WTC11 (cell line): ENCODE data around the gene ITGA2. TPM values are rescaled to one million over a fixed set of nuclear protein-coding genes. Genes with fewer than 3 reads are reported as not detected.

ENCODE experiments used
- ATAC-seq: fragments of 200-7000 bp; cut with Tn5 transposase; 2 replicates; pipeline ENCODE4 v1.10.0; 2021; ENCODE audit warnings: mild to moderate bottlenecking, moderate library complexity
- CTCF ChIA-PET: fragments of 300-600 bp; sonication (Branson Sonifier 250); formaldehyde crosslinking; loops from one replicate; lab custom pipeline; 2021; ENCODE audit warnings: antibody characterized with exemption; lab: Charles Lee
- POLR2A ChIA-PET: fragments of 350-600 bp; sonication (Branson Sonifier 250); formaldehyde crosslinking; loops from one replicate; lab custom pipeline; 2021; ENCODE audit warnings: antibody characterized with exemption; lab: Charles Lee
- DNase-seq: peaks from one replicate; pipeline ENCODE4 v3.0.0; 2021; ENCODE audit warnings: low spot score
- H3K27ac Mint-ChIP-seq: 2 replicates; pipeline ENCODE4 v1.8.0; 2021; ENCODE audit warnings: mixed read lengths
- H3K27me3 Mint-ChIP-seq: 2 replicates; pipeline ENCODE4 v1.8.0; 2021; ENCODE audit warnings: low read depth, mild to moderate bottlenecking, moderate library complexity, mixed read lengths
- H3K36me3 Mint-ChIP-seq: 2 replicates; pipeline ENCODE4 v1.8.0; 2021; ENCODE audit warnings: mixed read lengths
- H3K4me1 Mint-ChIP-seq: 2 replicates; pipeline ENCODE4 v1.8.0; 2022; ENCODE audit warnings: mixed read lengths
- H3K4me3 Mint-ChIP-seq: 2 replicates; pipeline ENCODE4 v1.8.0; 2021; ENCODE audit warnings: mild to moderate bottlenecking, moderate library complexity, mixed read lengths
- H3K9me3 Mint-ChIP-seq: 2 replicates; pipeline ENCODE4 v1.8.0; 2021; ENCODE audit warnings: mixed read lengths
- ATF1 ChIP-seq: sonication (generic); formaldehyde crosslinking; IDR thresholded peaks from 2 replicates; pipeline ENCODE4 v1.8.1; 2023; ENCODE audit warnings: mild to moderate bottlenecking, moderate library complexity, missing genetic modification reagents
- CBFB ChIP-seq: sonication (generic); formaldehyde crosslinking; IDR thresholded peaks from 2 replicates; pipeline ENCODE4 v1.8.1; 2022; ENCODE audit warnings: mild to moderate bottlenecking, low read depth, missing genetic modification reagents
- CREM ChIP-seq: sonication (generic); formaldehyde crosslinking; IDR thresholded peaks from 2 replicates; pipeline ENCODE4 v1.8.1; 2022; ENCODE audit warnings: mild to moderate bottlenecking, missing genetic modification reagents, moderate library complexity
- CTCF ChIP-seq: fragments of 200-600 bp; IDR thresholded peaks from 2 replicates; pipeline ENCODE4 v1.8.0; 2022; ENCODE audit warnings: antibody characterized with exemption
- E2F1 ChIP-seq: sonication (generic); formaldehyde crosslinking; IDR thresholded peaks from 2 replicates; pipeline ENCODE4 v1.8.0; 2022; ENCODE audit warnings: mild to moderate bottlenecking, missing genetic modification reagents
- E2F5 ChIP-seq: sonication (generic); formaldehyde crosslinking; IDR thresholded peaks from 2 replicates; pipeline ENCODE4 v1.8.1; 2022; ENCODE audit warnings: mild to moderate bottlenecking, moderate library complexity, missing genetic modification reagents
- ESRRA ChIP-seq: sonication (generic); formaldehyde crosslinking; IDR thresholded peaks from 2 replicates; pipeline ENCODE4 v1.8.1; 2022; ENCODE audit warnings: mild to moderate bottlenecking, missing genetic modification reagents, borderline replicate concordance
- GABPB1 ChIP-seq: sonication (generic); formaldehyde crosslinking; IDR thresholded peaks from 2 replicates; pipeline ENCODE4 v1.8.1; 2023; ENCODE audit warnings: mild to moderate bottlenecking, missing genetic modification reagents
- MYBL2 ChIP-seq: sonication (generic); formaldehyde crosslinking; IDR thresholded peaks from 2 replicates; pipeline ENCODE4 v1.8.1; 2023; ENCODE audit warnings: mild to moderate bottlenecking, moderate library complexity, missing genetic modification reagents
- PRDM15 ChIP-seq: sonication (generic); formaldehyde crosslinking; IDR thresholded peaks from 2 replicates; pipeline ENCODE4 v1.8.0; 2022; ENCODE audit warnings: missing genetic modification reagents
- PRRX2 ChIP-seq: fragments of 250-450 bp; sonication (Bioruptor Pico); IDR thresholded peaks from 2 replicates; pipeline ENCODE4 v1.8.0; 2021; ENCODE audit warnings: mild to moderate bottlenecking
- TEAD4 ChIP-seq: sonication (generic); formaldehyde crosslinking; IDR thresholded peaks from 2 replicates; pipeline ENCODE4 v1.8.0; 2022; ENCODE audit warnings: mild to moderate bottlenecking, missing genetic modification reagents
- ZBTB43 ChIP-seq: sonication (generic); formaldehyde crosslinking; IDR thresholded peaks from 2 replicates; pipeline ENCODE4 v1.8.1; 2023; ENCODE audit warnings: mild to moderate bottlenecking, missing genetic modification reagents
- ZNF219 ChIP-seq: sonication (generic); formaldehyde crosslinking; IDR thresholded peaks from 2 replicates; pipeline ENCODE4 v1.8.0; 2023; ENCODE audit warnings: missing genetic modification reagents, mild to moderate bottlenecking, borderline replicate concordance
- ZNF263 ChIP-seq: sonication (generic); formaldehyde crosslinking; IDR thresholded peaks from 2 replicates; pipeline ENCODE4 v1.8.1; 2022; ENCODE audit warnings: low read depth, mild to moderate bottlenecking, moderate library complexity, missing genetic modification reagents
- ZNF671 ChIP-seq: fragments of 250-450 bp; sonication (Bioruptor Pico); IDR thresholded peaks from 2 replicates; pipeline ENCODE4 v1.8.0; 2021; ENCODE audit warnings: mild to moderate bottlenecking
- total RNA-seq: library from RNA; stranded (reverse); gene quantifications from 3 replicates; pipeline ENCODE4 v1.2.3, GENCODE V29; 2021
- TF ChIP-seq, protein P1 (sequence below): fragments of 250-450 bp; sonication (Bioruptor Pico); conservative IDR thresholded peaks from 2 replicates; pipeline ENCODE4 v1.9.0; 2021; ENCODE audit warnings: mild to moderate bottlenecking
- TF ChIP-seq, protein P2 (sequence below): sonication (generic); formaldehyde crosslinking; IDR thresholded peaks from 2 replicates; pipeline ENCODE4 v1.8.0; 2023; ENCODE audit warnings: missing genetic modification reagents, mild to moderate bottlenecking, borderline replicate concordance
- TF ChIP-seq, protein P3 (sequence below): fragments of 250-450 bp; sonication (Bioruptor Pico); IDR thresholded peaks from 2 replicates; pipeline ENCODE4 v2.1.2; 2022; ENCODE audit warnings: mild to moderate bottlenecking, moderate library complexity

The ITGA2 gene
- total RNA-seq, 1 experiment from 2014 or later, result 5.5 TPM

- TF ChIP-seq, protein P1, sequence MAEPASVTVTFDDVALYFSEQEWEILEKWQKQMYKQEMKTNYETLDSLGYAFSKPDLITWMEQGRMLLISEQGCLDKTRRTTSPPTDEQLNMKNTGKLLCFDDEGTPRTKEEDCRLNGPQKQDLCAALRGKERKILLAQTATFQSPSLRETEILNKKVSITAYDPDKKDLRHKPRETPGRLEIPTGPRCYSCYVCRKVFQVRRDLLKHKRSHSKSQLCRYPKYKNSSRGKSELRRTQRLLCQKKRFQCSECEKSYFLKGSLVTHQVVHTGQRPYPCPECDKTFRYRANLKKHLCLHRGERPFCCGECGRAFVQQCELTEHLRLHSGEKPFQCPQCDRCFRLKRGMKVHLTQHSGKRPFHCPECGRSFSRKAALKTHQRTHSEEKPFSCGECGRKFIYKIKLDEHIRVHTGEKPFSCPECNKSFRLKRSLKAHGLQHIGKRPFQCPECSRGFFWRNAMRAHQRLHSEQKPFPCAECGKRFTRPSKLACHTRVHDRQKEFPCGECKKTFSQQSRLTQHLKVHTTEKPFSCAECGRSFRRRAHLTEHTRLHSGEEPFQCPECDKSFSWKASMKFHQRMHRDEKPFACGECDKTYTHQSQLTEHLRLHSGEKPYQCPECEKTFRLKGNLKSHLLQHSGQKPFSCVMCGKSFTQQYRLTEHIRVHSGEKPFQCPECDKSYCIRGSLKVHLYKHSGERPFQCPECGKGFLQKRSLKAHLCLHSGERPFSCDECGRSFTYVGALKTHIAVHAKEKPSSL, result no peak
- TF ChIP-seq CTCF, result no peak
- no peak for TF ChIP-seq CREM
- TF ChIP-seq, protein P2, sequence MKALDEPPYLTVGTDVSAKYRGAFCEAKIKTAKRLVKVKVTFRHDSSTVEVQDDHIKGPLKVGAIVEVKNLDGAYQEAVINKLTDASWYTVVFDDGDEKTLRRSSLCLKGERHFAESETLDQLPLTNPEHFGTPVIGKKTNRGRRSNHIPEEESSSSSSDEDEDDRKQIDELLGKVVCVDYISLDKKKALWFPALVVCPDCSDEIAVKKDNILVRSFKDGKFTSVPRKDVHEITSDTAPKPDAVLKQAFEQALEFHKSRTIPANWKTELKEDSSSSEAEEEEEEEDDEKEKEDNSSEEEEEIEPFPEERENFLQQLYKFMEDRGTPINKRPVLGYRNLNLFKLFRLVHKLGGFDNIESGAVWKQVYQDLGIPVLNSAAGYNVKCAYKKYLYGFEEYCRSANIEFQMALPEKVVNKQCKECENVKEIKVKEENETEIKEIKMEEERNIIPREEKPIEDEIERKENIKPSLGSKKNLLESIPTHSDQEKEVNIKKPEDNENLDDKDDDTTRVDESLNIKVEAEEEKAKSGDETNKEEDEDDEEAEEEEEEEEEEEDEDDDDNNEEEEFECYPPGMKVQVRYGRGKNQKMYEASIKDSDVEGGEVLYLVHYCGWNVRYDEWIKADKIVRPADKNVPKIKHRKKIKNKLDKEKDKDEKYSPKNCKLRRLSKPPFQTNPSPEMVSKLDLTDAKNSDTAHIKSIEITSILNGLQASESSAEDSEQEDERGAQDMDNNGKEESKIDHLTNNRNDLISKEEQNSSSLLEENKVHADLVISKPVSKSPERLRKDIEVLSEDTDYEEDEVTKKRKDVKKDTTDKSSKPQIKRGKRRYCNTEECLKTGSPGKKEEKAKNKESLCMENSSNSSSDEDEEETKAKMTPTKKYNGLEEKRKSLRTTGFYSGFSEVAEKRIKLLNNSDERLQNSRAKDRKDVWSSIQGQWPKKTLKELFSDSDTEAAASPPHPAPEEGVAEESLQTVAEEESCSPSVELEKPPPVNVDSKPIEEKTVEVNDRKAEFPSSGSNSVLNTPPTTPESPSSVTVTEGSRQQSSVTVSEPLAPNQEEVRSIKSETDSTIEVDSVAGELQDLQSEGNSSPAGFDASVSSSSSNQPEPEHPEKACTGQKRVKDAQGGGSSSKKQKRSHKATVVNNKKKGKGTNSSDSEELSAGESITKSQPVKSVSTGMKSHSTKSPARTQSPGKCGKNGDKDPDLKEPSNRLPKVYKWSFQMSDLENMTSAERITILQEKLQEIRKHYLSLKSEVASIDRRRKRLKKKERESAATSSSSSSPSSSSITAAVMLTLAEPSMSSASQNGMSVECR (CRISPR knock-in tag), result no peak
- TF ChIP-seq CBFB (CRISPR knock-in tag), result no peak
- no peak for TF ChIP-seq MYBL2 (CRISPR knock-in tag)
- TF ChIP-seq PRRX2 (CRISPR knock-in tag), result no peak
- TF ChIP-seq ZNF219 (CRISPR knock-in tag), result no peak
- TF ChIP-seq E2F1 (CRISPR knock-in tag), result no peak
Measured at GRCh38 chr5:53069626-53070025, 80.5 kb downstream of the ITGA2 start (continued).

GRCh38 chr5:53071298-53071697, 82.1 kb downstream of the ITGA2 start:
- Mint-ChIP-seq H3K27me3 (no peaks in the 10 kb centered on the region), H3K4me1 (no peaks in the 10 kb centered on the region), H3K4me3 (no peak overlapping the region), H3K27ac (no peak overlapping the region), H3K36me3 (peaks cover 9% of the 10 kb centered on the region; the same call in 1 of the 2 replicates), H3K9me3 (no peaks in the 10 kb centered on the region)
- POLR2A ChIA-PET, result no interaction called here
- DNase-seq (no peak), ATAC-seq (no peak)
- CTCF ChIA-PET, result interaction anchor here (1.5 kb wide), 1 partner anchor 36 kb away, joined by 6 read pairs; no protein-coding TSS in a partner anchor
- TF ChIP-seq E2F5 (CRISPR knock-in tag) (no peak), PRDM15 (no peak), GABPB1 (no peak), ATF1 (CRISPR knock-in tag) (no peak), ZNF671 (no peak), ZBTB43 (CRISPR knock-in tag) (no peak), TEAD4 (CRISPR knock-in tag) (no peak), ESRRA (no peak), ZNF263 (CRISPR knock-in tag) (no peak)
- TF ChIP-seq, protein P3, sequence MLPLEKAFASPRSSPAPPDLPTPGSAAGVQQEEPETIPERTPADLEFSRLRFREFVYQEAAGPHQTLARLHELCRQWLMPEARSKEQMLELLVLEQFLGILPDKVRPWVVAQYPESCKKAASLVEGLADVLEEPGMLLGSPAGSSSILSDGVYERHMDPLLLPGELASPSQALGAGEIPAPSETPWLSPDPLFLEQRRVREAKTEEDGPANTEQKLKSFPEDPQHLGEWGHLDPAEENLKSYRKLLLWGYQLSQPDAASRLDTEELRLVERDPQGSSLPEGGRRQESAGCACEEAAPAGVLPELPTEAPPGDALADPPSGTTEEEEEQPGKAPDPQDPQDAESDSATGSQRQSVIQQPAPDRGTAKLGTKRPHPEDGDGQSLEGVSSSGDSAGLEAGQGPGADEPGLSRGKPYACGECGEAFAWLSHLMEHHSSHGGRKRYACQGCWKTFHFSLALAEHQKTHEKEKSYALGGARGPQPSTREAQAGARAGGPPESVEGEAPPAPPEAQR (CRISPR knock-in tag), result no peak
